ENCODE data around the gene CYP1B1.
"Not testable (repeated sequence)": the region's sequence is repeated elsewhere in the genome, so short reads cannot be mapped to it uniquely, and the experiment has no call there.

Gene CYP1B1

DNA sequence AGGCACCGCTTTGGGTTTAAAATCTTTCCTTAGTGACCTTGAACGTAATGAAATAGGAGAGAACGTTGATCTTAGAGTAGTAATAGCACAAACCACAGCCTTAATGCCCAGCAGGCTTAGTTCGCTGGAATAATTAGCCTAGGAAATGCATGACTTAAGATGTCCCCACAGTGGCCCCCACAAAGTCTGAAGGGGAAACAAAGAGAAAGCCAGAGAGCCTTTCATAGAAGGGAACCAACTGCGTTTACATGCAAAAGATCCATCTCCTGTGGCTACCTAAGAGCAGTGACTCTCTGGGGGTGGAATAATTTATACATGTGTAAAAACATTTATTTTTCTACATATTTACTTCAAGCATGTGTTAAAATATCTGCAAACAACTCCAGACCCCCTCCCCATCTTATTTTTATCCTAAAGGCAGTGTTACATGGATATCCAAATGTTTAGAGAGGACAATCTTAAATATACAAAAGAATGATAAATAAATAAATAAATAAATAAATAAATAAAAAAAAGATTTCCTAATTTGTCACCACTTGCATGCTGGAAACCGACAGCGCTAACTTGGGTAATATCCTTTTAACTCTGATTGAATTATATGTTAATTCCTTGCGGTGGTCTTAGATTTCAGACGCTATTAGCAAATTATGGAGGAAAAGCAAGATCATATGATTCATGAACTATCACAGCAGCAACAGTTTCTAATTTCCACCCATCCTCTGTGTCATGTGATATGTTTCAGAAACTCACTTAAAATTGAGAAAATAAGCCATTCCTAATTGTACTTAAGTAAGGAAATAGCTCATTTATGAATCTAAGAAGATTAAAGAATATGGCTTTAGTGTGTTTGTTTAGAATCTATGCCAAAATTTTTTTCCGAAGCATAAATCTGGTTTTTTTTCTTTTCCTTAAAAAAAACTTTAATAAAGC lies 23.4 kb upstream of the CYP1B1 start:
- DNase-seq, result peak; percentile 37

DNA sequence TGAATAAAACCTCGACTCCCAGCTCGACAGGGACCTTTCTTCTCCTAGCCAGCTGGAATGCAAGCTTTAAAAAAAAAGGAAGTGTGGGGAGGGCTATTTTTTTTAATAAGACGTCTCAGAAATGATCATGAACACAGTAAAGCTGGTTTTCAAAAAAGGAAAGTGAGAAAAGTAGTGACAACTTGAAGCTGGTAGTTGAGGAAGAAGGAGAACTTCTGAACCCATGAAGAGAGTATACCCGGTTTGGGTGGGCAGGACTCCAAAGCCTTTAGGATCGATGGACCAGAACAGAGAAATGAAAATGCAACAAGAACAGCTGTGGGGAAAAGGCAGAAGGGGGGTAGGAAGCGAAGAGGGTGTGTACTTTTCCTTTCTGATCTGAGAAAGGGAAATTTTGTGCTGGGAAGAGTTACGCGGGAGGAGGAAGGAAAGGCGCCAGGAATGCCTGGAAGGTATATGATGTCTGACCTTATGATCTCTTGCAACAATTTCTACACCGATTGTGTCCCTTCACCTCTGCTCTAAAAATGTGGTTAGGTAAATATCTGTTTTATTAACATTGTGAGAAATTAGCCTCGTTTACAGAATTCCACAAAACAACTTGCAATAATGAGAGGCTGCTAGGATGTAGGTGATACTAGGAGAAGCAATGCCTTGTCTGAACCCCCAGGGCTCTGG lies 22.6 kb upstream of the CYP1B1 start:
- DNase-seq, result peak; percentile 49

GRCh38 chr2:38097988-38098385 lies 22.0 kb upstream of the CYP1B1 start:
- no peak for DNase-seq

DNA sequence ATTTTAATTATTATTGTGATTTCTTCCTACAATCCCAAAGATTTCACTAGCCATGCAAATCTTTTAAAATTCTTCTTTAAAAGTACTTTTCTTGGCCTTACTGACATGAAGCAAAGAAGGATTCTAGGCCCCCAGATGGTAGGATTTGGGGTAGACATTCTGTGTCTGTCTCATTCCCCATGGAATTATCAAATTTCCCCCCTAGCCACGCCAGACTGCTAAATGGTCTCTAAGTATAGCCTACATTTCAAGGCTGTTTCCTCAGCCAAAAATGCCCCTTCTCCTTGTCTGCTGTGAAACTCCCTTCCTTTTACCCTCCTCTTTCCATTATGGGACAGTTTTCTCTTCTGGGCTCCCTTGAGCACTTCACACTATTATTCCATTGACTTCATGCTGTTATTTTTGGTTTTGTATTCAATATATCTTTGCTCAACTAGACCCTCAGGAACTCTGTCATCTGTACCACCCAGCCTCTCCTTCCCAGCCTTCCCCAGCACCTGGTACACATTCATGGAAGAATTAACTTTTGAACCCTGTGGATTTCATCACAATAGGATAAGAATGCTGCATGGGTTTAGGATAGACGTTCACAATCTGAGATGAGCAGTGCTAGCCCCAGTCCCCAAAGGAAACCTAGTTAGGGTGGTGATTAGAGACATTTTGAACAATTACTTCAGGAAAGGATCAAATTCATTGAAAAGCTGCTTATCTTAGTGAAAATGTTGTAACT lies 21.5 kb upstream of the CYP1B1 start:
- DNase-seq, result no peak

DNA sequence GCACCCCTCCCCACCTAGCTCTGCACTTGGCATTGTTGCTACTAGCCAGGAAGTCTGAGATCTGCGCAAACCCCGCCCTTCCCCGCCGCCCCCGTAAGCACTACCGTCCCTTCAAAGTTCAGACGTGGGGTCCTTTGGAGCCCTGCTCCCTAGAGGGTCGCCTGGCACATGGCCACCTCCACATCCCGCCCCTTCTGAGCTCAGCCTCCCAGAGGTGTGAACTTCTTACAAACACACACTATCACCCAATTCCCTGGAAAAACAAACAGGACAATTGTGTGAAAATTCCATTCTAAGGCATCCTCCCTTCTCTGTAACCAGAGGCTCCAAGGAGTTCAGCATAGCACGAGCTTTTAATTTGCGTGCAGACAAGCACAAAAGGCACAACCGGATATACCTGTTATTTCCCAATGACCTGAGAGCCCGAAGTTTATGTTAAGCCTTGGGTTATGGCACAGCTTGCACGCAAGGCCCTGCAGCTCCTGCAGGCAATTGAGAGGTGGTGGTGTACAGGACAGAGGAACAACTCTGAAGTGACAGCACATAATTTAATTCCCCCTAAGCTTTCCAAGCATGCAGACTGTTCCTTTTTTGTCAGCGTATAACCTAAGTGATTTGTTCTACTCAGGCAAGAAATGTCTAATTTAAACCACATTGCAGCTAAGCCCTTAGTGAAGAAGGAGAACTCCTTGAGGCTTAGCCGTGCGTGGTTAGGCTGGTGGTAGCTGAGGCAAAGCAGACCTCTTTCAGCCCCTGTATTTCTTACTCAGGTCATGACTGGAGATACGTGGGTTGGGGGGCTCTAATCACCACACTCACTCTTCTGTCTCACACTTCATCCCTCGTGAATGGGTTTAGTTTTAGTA lies 20.3 kb upstream of the CYP1B1 start:
- peak; percentile 72 for DNase-seq

DNA sequence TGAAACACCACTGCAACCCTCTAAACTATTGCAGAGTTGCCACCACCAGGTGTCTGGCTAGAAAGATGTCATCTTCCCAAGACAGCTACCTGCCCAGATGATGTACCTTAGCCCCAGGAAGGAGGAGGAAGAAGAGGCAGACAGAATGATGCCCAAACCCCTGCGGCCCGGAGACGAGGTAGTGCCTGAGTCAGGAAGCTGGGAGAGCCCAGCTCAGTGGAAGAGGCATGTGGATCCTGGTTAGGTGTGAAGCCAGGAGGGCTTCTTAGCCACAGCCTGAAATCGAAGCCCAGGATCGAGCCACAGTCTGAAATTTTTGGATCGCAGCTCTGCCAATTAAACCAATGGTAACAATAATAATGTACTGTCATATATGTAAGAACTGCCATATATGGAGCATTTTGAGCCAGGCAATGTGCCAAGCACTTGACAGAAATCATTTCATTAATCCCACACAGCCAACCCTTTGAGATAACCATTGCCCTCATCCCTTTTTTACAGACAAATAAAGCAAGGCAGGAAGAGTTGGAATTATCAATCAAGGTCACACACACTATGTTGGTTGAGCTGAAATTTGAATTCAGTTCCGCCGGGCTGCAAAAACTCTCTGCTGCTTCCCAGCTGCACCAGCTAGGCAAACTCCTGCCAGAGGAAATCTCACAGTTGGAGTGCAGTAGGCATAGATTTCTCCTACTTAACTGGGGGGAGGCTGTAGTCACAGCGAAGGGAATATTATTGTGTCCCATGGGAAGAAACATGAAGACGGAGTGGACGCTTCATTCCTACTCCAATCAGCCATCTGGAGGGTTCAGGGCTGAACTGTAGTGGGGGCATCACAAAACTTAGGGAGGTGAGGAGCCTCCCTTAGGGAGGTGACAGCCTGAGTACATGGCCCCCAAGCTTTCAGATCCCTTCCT lies 19.4 kb upstream of the CYP1B1 start:
- DNase-seq, result no peak

DNA sequence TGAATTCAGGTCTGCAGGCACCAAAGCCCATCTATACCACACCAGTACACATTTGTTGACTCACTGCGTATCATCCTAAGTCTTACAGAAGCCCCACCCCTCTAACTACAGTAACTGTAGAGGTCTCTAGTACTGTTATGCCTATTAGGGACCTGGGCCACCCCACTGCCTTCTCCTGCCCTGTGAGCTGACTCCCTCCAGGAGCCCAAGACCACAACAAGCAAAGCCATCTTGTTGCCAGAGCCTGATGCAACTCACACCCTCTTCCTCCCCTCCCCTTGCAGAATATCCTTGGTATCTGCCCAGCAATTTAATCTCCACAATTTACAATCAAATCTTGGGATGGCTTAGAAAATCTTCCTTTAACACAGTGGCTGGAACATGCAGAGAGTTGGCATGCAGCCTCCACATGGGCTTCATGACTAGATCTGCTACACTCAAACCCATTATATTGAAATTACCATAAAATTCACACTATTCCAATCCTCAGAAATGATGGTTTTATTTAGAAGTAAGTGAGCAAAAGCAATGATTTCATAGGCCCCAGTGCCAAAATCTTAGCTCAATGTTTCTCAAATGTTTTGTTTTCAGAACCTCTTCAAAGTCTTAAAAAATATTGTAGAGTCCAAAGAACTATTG lies 17.7 kb upstream of the CYP1B1 start:
- DNase-seq, result no peak

GRCh38 chr2:38092196-38092902 lies 16.4 kb upstream of the CYP1B1 start:
- no peak for DNase-seq

DNA sequence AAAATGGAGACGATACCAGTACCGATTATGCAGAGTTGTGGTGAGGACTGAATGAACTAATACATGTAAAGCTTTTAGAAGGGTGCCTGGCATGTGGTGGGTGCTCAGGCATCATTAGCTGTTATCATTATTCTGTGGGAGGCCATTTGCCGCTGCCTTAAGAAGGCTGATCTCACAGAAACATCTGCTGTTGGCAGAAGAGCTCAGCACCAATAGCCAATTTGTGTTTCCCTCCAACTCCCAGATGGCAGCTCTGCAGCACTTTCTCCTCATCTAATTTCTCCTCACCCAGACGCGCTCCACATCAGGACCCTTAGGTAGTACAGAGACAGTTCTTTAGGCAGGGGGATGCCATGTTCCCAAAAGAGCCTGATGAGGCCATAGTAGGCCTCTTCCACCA lies 15.8 kb upstream of the CYP1B1 start:
- no peak for DNase-seq

GRCh38 chr2:38090928-38091327 lies 15.0 kb upstream of the CYP1B1 start:
- DNase-seq, result no peak

GRCh38 chr2:38090212-38090611 lies 14.3 kb upstream of the CYP1B1 start:
- not testable (repeated sequence) for DNase-seq

GRCh38 chr2:38085998-38086698 lies 10.2 kb upstream of the CYP1B1 start:
- DNase-seq, result not testable (repeated sequence)

- not testable (repeated sequence) for DNase-seq
Measured at GRCh38 chr2:38084556-38084955, 8.6 kb upstream of the CYP1B1 start.

DNA sequence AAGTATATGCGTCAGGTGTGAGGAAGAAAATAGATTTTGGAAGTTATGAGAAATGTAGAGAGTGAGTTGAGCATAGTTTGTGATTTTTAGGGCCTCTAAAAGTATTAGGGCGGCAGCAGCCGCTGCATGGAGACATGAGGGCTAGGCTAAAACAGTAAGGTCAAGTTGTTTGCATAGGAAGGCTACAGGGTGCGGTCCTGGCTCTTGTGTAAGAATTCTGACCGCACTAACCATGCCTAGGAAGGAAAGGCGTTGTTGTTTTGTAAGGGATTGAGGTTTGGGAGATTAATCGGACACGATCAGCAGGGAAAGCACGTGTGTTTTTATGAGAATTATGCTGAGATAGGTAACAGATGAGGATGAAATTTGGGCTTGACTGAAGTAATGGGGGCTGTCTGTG lies 6.8 kb upstream of the CYP1B1 start:
- DNase-seq, result not testable (repeated sequence)

GRCh38 chr2:38080346-38080745 lies 4.4 kb upstream of the CYP1B1 start:
- DNase-seq, result no peak

- DNase-seq, result no peak
Measured at GRCh38 chr2:38079116-38080052, 3.4 kb upstream of the CYP1B1 start.

GRCh38 chr2:38077431-38077769 lies 1.4 kb upstream of the CYP1B1 start:
- DNase-seq, result no peak
